Measurements from ENCODE around the gene SERPINA12.
A peak's percentile ranks its signal among the peaks of the same experiment; 100 is the strongest.

Gene SERPINA12

DNA sequence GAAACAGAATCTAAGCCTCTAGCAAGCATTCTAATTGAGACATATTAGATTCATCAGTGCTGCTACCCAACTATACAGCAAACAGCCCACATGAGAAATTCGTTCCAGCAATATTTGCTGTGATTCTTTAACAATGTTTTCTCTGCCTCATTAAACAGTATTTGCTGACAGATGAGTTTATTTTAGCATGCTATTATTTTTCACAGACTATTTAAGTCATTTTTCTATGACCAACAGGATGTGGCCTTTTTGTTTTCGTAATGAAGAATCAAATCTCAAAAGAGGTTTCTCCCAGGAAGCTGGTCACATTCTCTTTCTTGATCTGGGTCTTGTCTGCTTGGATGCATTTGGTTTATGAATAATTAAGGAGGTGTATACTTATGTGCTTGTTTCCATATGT is 23.2 kb upstream of the SERPINA12 start:
- Histone ChIP-seq H3K27me3 (replicated peaks; ENCODE audit: control insufficient read depth, insufficient read depth, low read length) (peaks cover 26% of the 10 kb centered on the region), H3K9me3 (ENCODE audit: control insufficient read depth, low read length) (peaks cover 7% of the 10 kb centered on the region), H3K4me3 (ENCODE audit: low read length) (no peak overlapping the region), H3K9ac (ENCODE audit: low read length) (no peak overlapping the region), H3K4me1 (ENCODE audit: control insufficient read depth, insufficient read depth, low read length) (no peaks in the 10 kb centered on the region), H3K36me3 (ENCODE audit: control insufficient read depth, insufficient read depth, low read length, severe bottlenecking) (no peaks in the 10 kb centered on the region)
- peak; percentile 9 for DNase-seq (ENCODE audit: low read depth)

DNA sequence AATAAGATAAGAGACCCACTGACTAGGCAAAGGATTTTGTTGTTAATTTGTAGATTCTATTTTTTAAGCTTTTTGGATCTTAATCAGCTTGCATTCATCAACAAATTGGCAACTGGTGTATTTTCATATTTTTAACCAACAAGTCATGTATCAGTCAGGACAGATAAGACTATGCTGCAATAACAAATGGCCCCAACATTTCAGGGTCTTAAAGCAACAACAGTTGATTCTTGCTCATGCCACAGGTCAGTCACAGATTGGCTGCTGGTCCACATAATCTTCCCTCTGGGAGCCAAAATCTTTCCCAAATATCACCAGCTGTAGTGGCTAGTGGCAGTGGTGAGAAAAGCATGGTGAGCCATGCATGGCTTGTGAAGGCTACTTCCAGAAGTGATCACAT is 21.9 kb upstream of the SERPINA12 start:
- Histone ChIP-seq H3K9ac (ENCODE audit: low read length) (no peak overlapping the region), H3K4me3 (ENCODE audit: low read length) (no peak overlapping the region), H3K36me3 (ENCODE audit: control insufficient read depth, insufficient read depth, low read length, severe bottlenecking) (no peaks in the 10 kb centered on the region), H3K27me3 (replicated peaks; ENCODE audit: control insufficient read depth, insufficient read depth, low read length) (peaks cover 28% of the 10 kb centered on the region), H3K9me3 (ENCODE audit: control insufficient read depth, low read length) (peaks cover 17% of the 10 kb centered on the region), H3K4me1 (ENCODE audit: control insufficient read depth, insufficient read depth, low read length) (no peaks in the 10 kb centered on the region)
- DNase-seq (ENCODE audit: low read depth) = no peak

DNA sequence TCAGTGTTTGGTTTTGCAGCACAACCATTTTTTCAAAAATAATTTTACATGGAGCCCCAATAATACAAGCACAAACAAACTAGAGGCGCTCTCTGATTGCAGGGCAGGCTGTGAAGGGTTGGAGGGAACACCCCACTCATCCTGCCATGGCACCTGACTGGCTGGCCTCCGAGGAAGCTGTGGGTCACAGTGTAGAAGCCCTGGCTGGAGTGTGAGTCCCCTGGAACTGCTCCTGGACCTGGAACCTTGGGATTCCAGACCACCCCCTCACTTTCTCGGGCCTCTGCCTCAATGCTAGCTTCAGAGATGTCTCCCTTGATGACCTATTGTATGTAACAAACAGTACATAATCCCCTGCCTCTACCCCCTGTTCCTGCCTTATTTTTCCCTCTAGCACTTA is 14.8 kb upstream of the SERPINA12 start:
- Histone ChIP-seq H3K9me3 (ENCODE audit: control insufficient read depth, low read length) (peaks cover 19% of the 10 kb centered on the region), H3K4me1 (ENCODE audit: control insufficient read depth, insufficient read depth, low read length) (no peaks in the 10 kb centered on the region), H3K36me3 (ENCODE audit: control insufficient read depth, insufficient read depth, low read length, severe bottlenecking) (no peaks in the 10 kb centered on the region), H3K4me3 (ENCODE audit: low read length) (no peak overlapping the region), H3K27me3 (replicated peaks; ENCODE audit: control insufficient read depth, insufficient read depth, low read length) (peaks cover 35% of the 10 kb centered on the region), H3K9ac (ENCODE audit: low read length) (no peak overlapping the region)
- DNase-seq (ENCODE audit: low read depth) = no peak

GRCh38 chr14:94523265-94523664 is 14.0 kb upstream of the SERPINA12 start:
- H3K27me3 ChIP-seq (replicated peaks; ENCODE audit: control insufficient read depth, insufficient read depth, low read length) = peaks cover 35% of the 10 kb centered on the region
- H3K4me3 ChIP-seq (ENCODE audit: low read length) = no peak overlapping the region
- no peak for DNase-seq (ENCODE audit: low read depth)

DNA sequence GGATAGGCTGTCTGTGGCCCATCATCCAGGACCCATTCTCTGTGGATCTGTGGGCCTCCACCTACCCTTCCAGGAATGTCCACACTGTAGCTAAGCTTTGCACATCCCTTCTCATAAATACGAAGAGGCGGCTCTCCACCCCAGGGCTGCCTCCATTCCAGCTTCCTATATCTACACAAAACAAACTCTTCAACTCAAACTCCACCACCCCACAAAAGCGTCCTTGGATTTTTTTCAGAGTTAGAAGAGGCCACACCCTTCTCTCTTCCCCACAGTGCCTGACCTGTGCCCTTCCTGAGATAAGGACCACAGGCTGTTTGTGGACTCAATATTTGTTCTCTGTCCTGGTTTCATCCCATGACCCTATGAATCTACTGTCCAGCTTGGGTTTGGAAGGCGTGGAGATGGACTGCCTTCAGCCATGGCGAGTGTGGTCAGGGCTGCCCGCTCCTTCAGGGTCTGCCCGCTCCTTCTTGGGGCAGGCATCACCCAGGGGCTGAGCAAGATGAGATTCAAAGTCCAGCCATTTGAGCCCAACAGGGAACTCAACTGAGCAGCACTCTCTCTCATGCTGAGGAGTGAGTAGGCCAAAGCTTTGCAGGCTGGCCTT is 13.0 kb upstream of the SERPINA12 start:
- peaks cover 11% of the 10 kb centered on the region for H3K4me1 ChIP-seq (ENCODE audit: control insufficient read depth, insufficient read depth, low read length)
- H3K9me3 ChIP-seq (ENCODE audit: control insufficient read depth, low read length) = peaks cover 16% of the 10 kb centered on the region
- no peaks in the 10 kb centered on the region for H3K36me3 ChIP-seq (ENCODE audit: control insufficient read depth, insufficient read depth, low read length, severe bottlenecking)
- no peak for DNase-seq (ENCODE audit: low read depth)
- H3K27me3 ChIP-seq (replicated peaks; ENCODE audit: control insufficient read depth, insufficient read depth, low read length) = peaks cover 35% of the 10 kb centered on the region
- H3K9ac ChIP-seq (ENCODE audit: low read length) = no peak overlapping the region
- no peak overlapping the region for H3K4me3 ChIP-seq (ENCODE audit: low read length)

More at GRCh38 chr14:94523265-94523664, 14.0 kb upstream of the SERPINA12 start:
- Histone ChIP-seq H3K4me1 (ENCODE audit: control insufficient read depth, insufficient read depth, low read length) (peaks cover 1% of the 10 kb centered on the region), H3K9ac (ENCODE audit: low read length) (no peak overlapping the region), H3K36me3 (ENCODE audit: control insufficient read depth, insufficient read depth, low read length, severe bottlenecking) (no peaks in the 10 kb centered on the region), H3K9me3 (ENCODE audit: control insufficient read depth, low read length) (peaks cover 19% of the 10 kb centered on the region)

- Histone ChIP-seq H3K36me3 (ENCODE audit: control insufficient read depth, insufficient read depth, low read length, severe bottlenecking) (no peaks in the 10 kb centered on the region), H3K27me3 (replicated peaks; ENCODE audit: control insufficient read depth, insufficient read depth, low read length) (peaks cover 39% of the 10 kb centered on the region), H3K9me3 (ENCODE audit: control insufficient read depth, low read length) (peaks cover 10% of the 10 kb centered on the region), H3K4me3 (ENCODE audit: low read length) (no peak overlapping the region), H3K9ac (ENCODE audit: low read length) (no peak overlapping the region), H3K4me1 (ENCODE audit: control insufficient read depth, insufficient read depth, low read length) (peaks cover 14% of the 10 kb centered on the region)
- DNase-seq (ENCODE audit: low read depth) = no peak
These were observed 12.3 kb upstream of the SERPINA12 start for GRCh38 chr14:94521375-94522114.

DNA sequence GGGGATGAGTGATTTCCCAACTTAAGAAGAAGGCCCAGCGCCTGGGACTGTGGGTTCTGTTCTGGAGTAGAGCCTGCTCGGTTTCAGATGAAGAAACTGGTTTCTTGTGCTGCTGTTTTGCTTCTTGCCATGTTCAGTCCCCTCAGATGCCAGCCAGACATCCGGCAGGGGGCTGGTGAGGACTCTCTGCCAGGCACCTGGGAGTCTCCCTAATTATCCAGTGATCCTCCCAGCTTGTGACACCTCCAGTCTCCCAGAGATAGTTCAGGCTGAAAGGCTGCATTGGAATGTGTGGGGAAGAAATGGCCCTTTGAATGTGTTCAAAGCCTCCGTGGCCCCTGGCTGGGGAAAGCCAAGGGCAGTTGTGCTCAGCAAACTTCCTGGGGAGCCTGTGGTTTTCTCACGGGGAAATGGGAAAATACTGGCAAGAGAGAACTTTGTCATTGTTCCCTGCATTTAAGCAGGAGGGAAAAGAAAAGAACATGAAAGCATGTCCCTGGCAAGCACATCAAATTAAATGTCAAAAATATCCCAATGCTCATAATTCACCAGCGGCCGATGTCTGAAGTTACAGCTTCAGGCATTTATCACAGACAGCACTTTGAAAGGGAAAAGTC is 8.5 kb upstream of the SERPINA12 start:
- Histone ChIP-seq H3K9ac (ENCODE audit: low read length) (no peak overlapping the region), H3K36me3 (ENCODE audit: control insufficient read depth, insufficient read depth, low read length, severe bottlenecking) (no peaks in the 10 kb centered on the region), H3K4me3 (ENCODE audit: low read length) (no peak overlapping the region), H3K9me3 (ENCODE audit: control insufficient read depth, low read length) (no peaks in the 10 kb centered on the region), H3K4me1 (ENCODE audit: control insufficient read depth, insufficient read depth, low read length) (peaks cover 14% of the 10 kb centered on the region), H3K27me3 (replicated peaks; ENCODE audit: control insufficient read depth, insufficient read depth, low read length) (peaks cover 24% of the 10 kb centered on the region)
- no peak for DNase-seq (ENCODE audit: low read depth)

- Histone ChIP-seq H3K9ac (ENCODE audit: low read length) (no peak overlapping the region), H3K27me3 (replicated peaks; ENCODE audit: control insufficient read depth, insufficient read depth, low read length) (peaks cover 23% of the 10 kb centered on the region), H3K36me3 (ENCODE audit: control insufficient read depth, insufficient read depth, low read length, severe bottlenecking) (no peaks in the 10 kb centered on the region), H3K9me3 (ENCODE audit: control insufficient read depth, low read length) (no peaks in the 10 kb centered on the region), H3K4me3 (ENCODE audit: low read length) (no peak overlapping the region), H3K4me1 (ENCODE audit: control insufficient read depth, insufficient read depth, low read length) (peaks cover 14% of the 10 kb centered on the region)
- DNase-seq (ENCODE audit: low read depth) = no peak
These were observed 8.0 kb upstream of the SERPINA12 start for GRCh38 chr14:94517248-94517640.

GRCh38 chr14:94515856-94516255 is 6.6 kb upstream of the SERPINA12 start:
- peaks cover 17% of the 10 kb centered on the region for H3K27me3 ChIP-seq (replicated peaks; ENCODE audit: control insufficient read depth, insufficient read depth, low read length)
- DNase-seq (ENCODE audit: low read depth) = no peak
- no peaks in the 10 kb centered on the region for H3K9me3 ChIP-seq (ENCODE audit: control insufficient read depth, low read length)
- no peaks in the 10 kb centered on the region for H3K36me3 ChIP-seq (ENCODE audit: control insufficient read depth, insufficient read depth, low read length, severe bottlenecking)
- H3K4me1 ChIP-seq (ENCODE audit: control insufficient read depth, insufficient read depth, low read length) = peaks cover 14% of the 10 kb centered on the region
- H3K9ac ChIP-seq (ENCODE audit: low read length) = no peak overlapping the region
- no peak overlapping the region for H3K4me3 ChIP-seq (ENCODE audit: low read length)

DNA sequence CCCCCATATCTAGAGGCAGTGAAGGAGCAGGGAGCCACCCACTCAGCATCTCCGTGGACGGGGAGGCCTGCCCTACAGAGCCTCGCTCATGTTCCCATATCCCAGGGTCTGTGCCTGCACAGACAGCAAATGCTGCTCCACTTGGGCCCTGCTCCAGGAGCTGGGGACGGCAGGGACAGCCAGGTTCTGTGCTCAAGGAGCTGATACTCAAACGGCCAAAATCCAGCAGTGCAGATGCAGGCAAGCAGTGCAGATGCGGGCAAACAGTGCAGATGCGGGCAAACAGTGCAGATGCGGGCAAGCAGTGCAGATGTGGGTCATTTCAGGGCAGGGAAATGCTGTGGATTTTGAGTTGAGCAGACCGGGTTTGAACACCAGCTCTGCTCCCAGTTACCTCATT is 6.2 kb upstream of the SERPINA12 start:
- H3K4me3 ChIP-seq (ENCODE audit: low read length) = no peak overlapping the region
- peaks cover 17% of the 10 kb centered on the region for H3K27me3 ChIP-seq (replicated peaks; ENCODE audit: control insufficient read depth, insufficient read depth, low read length)
- no peaks in the 10 kb centered on the region for H3K9me3 ChIP-seq (ENCODE audit: control insufficient read depth, low read length)
- H3K9ac ChIP-seq (ENCODE audit: low read length) = no peak overlapping the region
- DNase-seq (ENCODE audit: low read depth) = no peak
- no peaks in the 10 kb centered on the region for H3K36me3 ChIP-seq (ENCODE audit: control insufficient read depth, insufficient read depth, low read length, severe bottlenecking)
- peaks cover 14% of the 10 kb centered on the region for H3K4me1 ChIP-seq (ENCODE audit: control insufficient read depth, insufficient read depth, low read length)

- no peak overlapping the region for H3K9ac ChIP-seq (ENCODE audit: low read length)
- H3K27me3 ChIP-seq (replicated peaks; ENCODE audit: control insufficient read depth, insufficient read depth, low read length) = peaks cover 17% of the 10 kb centered on the region
- no peaks in the 10 kb centered on the region for H3K36me3 ChIP-seq (ENCODE audit: control insufficient read depth, insufficient read depth, low read length, severe bottlenecking)
- no peaks in the 10 kb centered on the region for H3K9me3 ChIP-seq (ENCODE audit: control insufficient read depth, low read length)
- no peak for DNase-seq (ENCODE audit: low read depth)
- H3K4me1 ChIP-seq (ENCODE audit: control insufficient read depth, insufficient read depth, low read length) = peaks cover 14% of the 10 kb centered on the region
- no peak overlapping the region for H3K4me3 ChIP-seq (ENCODE audit: low read length)
These were observed 5.1 kb upstream of the SERPINA12 start for GRCh38 chr14:94514351-94514750.

Data from adipocyte (in vitro differentiated cells).